AG09309 (cell line): Measurements from ENCODE around the gene IRAK2.

Experiments
- DNase-seq: peaks from one replicate; pipeline ENCODE4 v3.0.0-alpha.2; 2010; ENCODE audit warnings: low read depth
- H3K4me3 ChIP-seq: 2 replicates; pipeline ENCODE4 v1.5.1; 2011; ENCODE audit warnings: mild to moderate bottlenecking, low read depth, low read length, moderate library complexity; ENCODE audit not compliant: control insufficient read depth
- CTCF ChIP-seq: IDR thresholded peaks from 2 replicates; pipeline ENCODE4 v1.5.1; 2011; ENCODE audit warnings: mild to moderate bottlenecking, low read depth, low read length, inconsistent platforms; ENCODE audit not compliant: insufficient read depth, control insufficient read depth; ENCODE audit errors: missing control alignments

The IRAK2 gene

GRCh38 chr3:10195366-10196089, 30.8 kb downstream of the IRAK2 start:
- no peak for DNase-seq
- TF ChIP-seq CTCF: no peak
- H3K4me3 ChIP-seq: no peak overlapping the region

- H3K4me3 ChIP-seq: no peak overlapping the region
- DNase-seq: no peak
- TF ChIP-seq CTCF: no peak
These were observed 31.8 kb downstream of the IRAK2 start for GRCh38 chr3:10196389-10197052.

- no peak for DNase-seq
- no peak overlapping the region for H3K4me3 ChIP-seq
- TF ChIP-seq CTCF: no peak
These were observed 33.5 kb downstream of the IRAK2 start for GRCh38 chr3:10198226-10198625.

- DNase-seq: no peak
- TF ChIP-seq CTCF: no peak
- H3K4me3 ChIP-seq: no peak overlapping the region
These were observed 34.3 kb downstream of the IRAK2 start for GRCh38 chr3:10198761-10199649.

- no peak for DNase-seq
- no peak for TF ChIP-seq CTCF
- no peak overlapping the region for H3K4me3 ChIP-seq
These were observed 40.2 kb downstream of the IRAK2 start for GRCh38 chr3:10204921-10205320.

- TF ChIP-seq CTCF: peak; percentile 4
- no peak for DNase-seq
These were observed 40.9 kb downstream of the IRAK2 start for GRCh38 chr3:10205451-10206165.

More at GRCh38 chr3:10205451-10206165, 40.9 kb downstream of the IRAK2 start:
- no peak overlapping the region for H3K4me3 ChIP-seq
